GM21737 (cell line): ENCODE data around the gene ADAM19.
"Not testable (repeated sequence)": the region's sequence is repeated elsewhere in the genome, so short reads cannot be mapped to it uniquely, and the experiment has no call there.

ENCODE experiments used
- ATAC-seq: cut with Tn5 transposase; IDR thresholded peaks from one replicate; pipeline ENCODE4 v1.9.1; 2021; ENCODE audit warnings: mild to moderate bottlenecking, moderate library complexity; ENCODE audit not compliant: unreplicated experiment

Gene ADAM19

GRCh38 chr5:157494178-157494832 is 81.3 kb downstream of the ADAM19 start:
- no peak for ATAC-seq

- no peak for ATAC-seq
Measured at GRCh38 chr5:157492886-157493285, 82.7 kb downstream of the ADAM19 start.

DNA sequence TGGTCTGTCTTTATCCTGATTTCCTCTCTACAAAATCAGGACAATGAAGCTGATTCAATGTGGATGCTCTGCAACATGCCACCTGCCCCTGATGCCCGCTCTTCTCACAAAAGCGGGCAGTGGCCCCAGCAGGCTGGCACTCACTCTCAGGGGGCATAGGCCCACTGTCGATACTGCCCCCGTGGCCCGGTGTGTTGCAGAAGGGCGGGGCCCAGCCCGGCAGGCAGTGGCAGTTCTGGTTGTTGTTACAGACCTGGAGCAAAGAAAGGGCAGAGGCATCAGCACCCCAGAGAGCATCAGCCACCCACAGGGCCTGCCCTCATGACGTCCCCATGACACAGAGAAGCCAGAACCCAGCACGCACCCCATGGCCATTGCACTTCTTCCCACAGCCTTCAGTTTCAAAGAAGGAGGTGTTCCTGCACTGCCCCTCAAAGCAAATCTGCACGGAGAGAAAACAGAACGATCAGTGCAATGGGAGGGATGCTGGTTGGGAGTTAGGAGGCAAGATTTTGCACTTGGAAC is 84.0 kb downstream of the ADAM19 start:
- ATAC-seq: no peak

DNA sequence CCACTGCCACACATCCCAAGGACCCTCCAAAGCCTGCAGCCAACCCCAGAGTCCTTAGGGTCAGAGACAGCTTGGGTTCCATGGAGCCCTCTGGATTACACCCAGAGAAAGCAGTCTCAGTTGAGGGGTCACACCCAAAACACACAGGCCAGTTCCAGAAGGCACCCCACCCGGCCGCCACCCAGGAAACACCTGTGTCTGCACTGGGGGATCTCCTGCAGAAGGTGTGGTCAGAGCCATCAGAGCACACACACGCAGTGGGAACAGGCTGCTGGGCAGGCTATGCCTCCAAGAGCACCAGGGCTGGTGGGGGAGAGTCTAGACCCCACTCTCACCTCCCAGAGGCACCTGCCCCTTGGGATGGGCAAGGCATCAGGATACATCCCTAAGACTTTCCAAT is 88.2 kb downstream of the ADAM19 start:
- no peak for ATAC-seq

- peak; percentile 26 for ATAC-seq
Measured at GRCh38 chr5:157486861-157487260, 88.7 kb downstream of the ADAM19 start.

- peak; percentile 47 for ATAC-seq
Measured at GRCh38 chr5:157486221-157486681, 89.3 kb downstream of the ADAM19 start.

GRCh38 chr5:157485811-157486210 is 89.8 kb downstream of the ADAM19 start:
- peak; percentile 33 for ATAC-seq

DNA sequence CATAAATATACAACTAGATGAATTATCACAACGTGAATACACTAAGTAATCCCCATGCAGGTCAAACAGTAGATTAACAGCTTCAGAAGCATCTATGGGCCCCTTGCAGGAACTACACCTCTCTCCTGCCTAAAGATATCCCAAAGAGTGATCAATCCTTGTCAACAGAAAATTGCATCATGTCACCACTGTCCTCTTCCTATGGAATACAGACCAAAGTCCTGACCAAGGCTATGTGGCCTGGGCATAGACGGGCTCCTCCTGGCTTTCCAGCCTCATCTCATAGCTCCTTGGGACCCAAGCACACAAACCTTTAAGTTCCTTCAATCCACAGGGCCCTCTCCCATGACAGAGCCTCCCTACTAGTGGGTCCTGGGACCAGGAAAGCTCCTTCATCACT is 90.2 kb downstream of the ADAM19 start:
- ATAC-seq: no peak

DNA sequence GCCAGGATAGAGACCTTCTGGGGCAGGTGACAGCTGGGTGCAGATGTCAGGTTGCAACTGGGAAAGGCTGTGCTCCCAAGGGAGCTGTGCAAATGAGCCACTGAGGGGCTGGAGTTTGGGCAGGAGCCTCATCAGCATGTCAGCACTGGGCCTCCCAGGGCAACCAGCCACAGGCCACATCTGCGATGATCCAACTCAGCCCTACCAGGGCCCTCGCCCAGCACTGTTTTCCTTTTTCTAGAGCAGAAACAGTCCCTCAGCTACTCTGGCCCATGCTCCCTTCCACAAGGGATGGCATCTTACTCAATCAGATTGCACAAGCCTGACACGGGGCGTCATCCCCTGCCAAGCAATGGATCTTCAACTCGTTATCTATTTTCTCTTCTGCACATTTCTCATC is 90.8 kb downstream of the ADAM19 start:
- ATAC-seq: no peak

GRCh38 chr5:157482702-157483101 is 92.9 kb downstream of the ADAM19 start:
- not testable (repeated sequence) for ATAC-seq

DNA sequence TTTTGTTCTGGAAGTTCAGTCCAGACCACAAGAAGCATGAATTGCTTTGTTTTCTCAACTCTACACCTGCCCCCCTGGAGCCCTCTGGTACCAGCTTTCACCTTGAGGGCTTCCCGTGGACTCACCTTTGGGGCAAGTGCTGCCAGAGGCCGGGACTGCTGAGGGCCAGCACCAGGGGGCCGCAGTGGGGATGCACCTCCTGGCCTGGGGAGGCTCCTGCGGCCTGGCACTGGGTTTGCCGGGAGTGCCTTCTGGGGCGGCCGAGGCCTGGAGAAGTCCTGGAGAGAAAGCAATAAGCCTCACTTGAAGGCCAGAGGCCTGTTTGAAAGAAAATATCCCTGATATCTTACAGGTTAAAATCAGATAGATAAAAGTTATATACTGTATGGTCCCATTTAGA is 93.9 kb downstream of the ADAM19 start:
- ATAC-seq: no peak

- no peak for ATAC-seq
Measured at GRCh38 chr5:157481265-157481664, 94.3 kb downstream of the ADAM19 start.

GRCh38 chr5:157479612-157480510 is 95.7 kb downstream of the ADAM19 start:
- no peak for ATAC-seq

DNA sequence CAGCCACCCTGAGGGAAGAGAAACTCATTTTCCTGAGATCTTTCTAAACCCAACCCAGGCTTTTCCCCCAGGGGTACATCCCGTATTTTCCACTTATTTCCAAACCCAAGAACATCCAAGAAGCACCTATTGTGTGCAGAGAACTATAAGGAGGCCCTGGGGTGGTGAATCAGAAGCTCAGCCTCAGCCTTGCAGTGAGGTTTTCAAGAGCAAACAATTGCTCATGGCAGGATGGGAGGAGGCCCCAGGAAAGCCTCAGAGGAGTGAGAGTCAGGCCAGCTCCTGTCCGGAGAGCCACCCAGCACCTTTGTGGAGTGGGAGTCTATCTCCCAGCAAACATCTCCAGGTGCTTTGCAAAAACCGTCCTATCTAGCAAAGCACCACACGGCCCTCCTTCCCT is 96.4 kb downstream of the ADAM19 start:
- ATAC-seq: no peak

GRCh38 chr5:157478726-157479125 is 96.8 kb downstream of the ADAM19 start:
- ATAC-seq: no peak

GRCh38 chr5:157477814-157478494 is 97.6 kb downstream of the ADAM19 start:
- no peak for ATAC-seq

DNA sequence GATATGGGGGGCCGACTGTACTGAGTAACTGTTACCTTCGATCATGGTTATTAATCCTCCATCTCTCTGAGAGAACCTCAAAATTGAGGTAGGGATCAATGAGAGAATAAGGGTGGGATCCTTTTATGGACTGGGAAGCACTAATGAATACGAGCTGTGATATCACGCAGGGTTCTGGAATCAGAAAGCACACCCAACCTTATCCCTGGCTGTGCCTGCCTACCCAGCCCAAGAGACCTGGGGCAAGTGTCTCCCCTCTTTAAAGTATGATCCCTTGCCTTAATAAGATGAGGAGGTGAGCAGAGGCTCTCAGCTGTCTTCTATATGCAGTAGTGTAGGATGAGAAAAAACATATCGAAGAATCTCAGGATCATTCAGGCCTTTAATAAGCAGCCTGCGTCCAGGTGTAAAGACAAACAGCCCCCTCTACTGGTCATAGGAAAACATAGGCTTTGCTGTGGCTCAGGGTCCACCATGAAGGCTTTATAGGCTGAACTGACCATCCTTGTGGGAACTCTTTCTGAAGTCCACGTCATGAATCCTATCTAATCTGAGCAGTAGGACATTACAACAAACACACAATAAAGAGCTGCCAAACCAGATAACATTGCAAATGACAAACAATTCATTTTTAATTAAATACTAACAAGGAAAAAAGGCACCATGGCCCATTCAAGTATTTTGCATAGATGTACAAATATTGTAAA is 98.7 kb downstream of the ADAM19 start:
- no peak for ATAC-seq

- ATAC-seq: no peak
Measured at GRCh38 chr5:157475432-157475831, 100.1 kb downstream of the ADAM19 start.

- no peak for ATAC-seq
Measured at GRCh38 chr5:157473383-157474320, 101.9 kb downstream of the ADAM19 start.

GRCh38 chr5:157471709-157472108 is 103.9 kb downstream of the ADAM19 start:
- ATAC-seq: no peak
